OCI-LY1 (cell line): Measurements from ENCODE around the gene ABCA13.

ENCODE experiments used
- H2AFZ ChIP-seq: fragments of 200-600 bp; sonication (generic), shearing (Covaris generic); 2 replicates; pipeline ENCODE4 v1.6.0; 2014; ENCODE audit warnings: antibody characterized with exemption, mild to moderate bottlenecking, low read length
- H3F3A ChIP-seq: fragments of 200-600 bp; sonication (generic), shearing (Covaris generic); 2 replicates; pipeline ENCODE4 v1.6.0; 2014; ENCODE audit warnings: mild to moderate bottlenecking, antibody characterized with exemption, low read length, moderate library complexity; ENCODE audit not compliant: insufficient read depth
- H3K27ac ChIP-seq: fragments of 200-600 bp; sonication (generic); 2 replicates; pipeline ENCODE4 v1.5.1; 2014; ENCODE audit warnings: low read length, mixed run types, mild to moderate bottlenecking, low read depth; ENCODE audit not compliant: poor library complexity, severe bottlenecking
- H3K27me3 ChIP-seq: fragments of 200-600 bp; sonication (generic); 2 replicates; pipeline ENCODE4 v1.6.0; 2014; ENCODE audit warnings: antibody characterized with exemption, mild to moderate bottlenecking, low read length, moderate library complexity; ENCODE audit not compliant: insufficient read depth
- H3K36me3 ChIP-seq: fragments of 200-600 bp; sonication (generic); 2 replicates; pipeline ENCODE4 v1.6.1; 2014; ENCODE audit warnings: mild to moderate bottlenecking, antibody characterized with exemption, low read length, moderate library complexity, mixed read lengths; ENCODE audit not compliant: insufficient read depth
- H3K4me1 ChIP-seq: fragments of 200-600 bp; sonication (generic); 2 replicates; pipeline ENCODE4 v1.5.1; 2014; ENCODE audit warnings: mild to moderate bottlenecking, low read length, moderate library complexity; ENCODE audit not compliant: insufficient read depth, severe bottlenecking
- H3K4me2 ChIP-seq: fragments of 200-600 bp; sonication (generic), shearing (Covaris generic); 2 replicates; pipeline ENCODE4 v1.6.1; 2014; ENCODE audit warnings: low read length
- H3K4me3 ChIP-seq: fragments of 200-600 bp; sonication (generic); 2 replicates; pipeline ENCODE4 v1.5.1; 2014; ENCODE audit warnings: low read length, low read depth, mild to moderate bottlenecking, mixed read lengths; ENCODE audit not compliant: poor library complexity, severe bottlenecking
- H3K79me2 ChIP-seq: fragments of 200-600 bp; shearing (Covaris generic); 2 replicates; pipeline ENCODE4 v1.6.1; 2016; ENCODE audit warnings: mixed run types, low read length, mixed read lengths; ENCODE audit not compliant: insufficient read depth
- H3K9ac ChIP-seq: fragments of 200-600 bp; sonication (generic), shearing (Covaris generic); 2 replicates; pipeline ENCODE4 v1.6.1; 2014; ENCODE audit warnings: mild to moderate bottlenecking, low read length, mixed read lengths
- H3K9me2 ChIP-seq: fragments of 200-600 bp; sonication (generic), shearing (Covaris generic); 2 replicates; pipeline ENCODE4 v1.6.1; 2014; ENCODE audit warnings: low read depth, mild to moderate bottlenecking, low read length, mixed read lengths
- H3K9me3 ChIP-seq: fragments of 200-600 bp; shearing (Covaris generic); 2 replicates; pipeline ENCODE4 v1.6.1; 2014; ENCODE audit warnings: low read length, mixed read lengths
- H4K20me1 ChIP-seq: fragments of 200-600 bp; sonication (generic), shearing (Covaris generic); 2 replicates; pipeline ENCODE4 v1.6.0; 2016; ENCODE audit warnings: mild to moderate bottlenecking, low read length; ENCODE audit not compliant: insufficient read depth
- CTCF ChIP-seq: fragments of 200-600 bp; sonication (generic), shearing (Covaris generic); IDR thresholded peaks from 2 replicates; pipeline ENCODE4 v1.5.1; 2017; ENCODE audit warnings: mild to moderate bottlenecking, antibody characterized with exemption, low read length, moderate library complexity, mixed read lengths
- EZH2 ChIP-seq: fragments of 200-600 bp; sonication (generic), shearing (Covaris generic); IDR thresholded peaks from 2 replicates; pipeline ENCODE4 v1.8.0; 2017; ENCODE audit warnings: borderline replicate concordance, mixed run types, mild to moderate bottlenecking, antibody characterized with exemption, low read length, moderate library complexity, mixed read lengths

Gene ABCA13

DNA sequence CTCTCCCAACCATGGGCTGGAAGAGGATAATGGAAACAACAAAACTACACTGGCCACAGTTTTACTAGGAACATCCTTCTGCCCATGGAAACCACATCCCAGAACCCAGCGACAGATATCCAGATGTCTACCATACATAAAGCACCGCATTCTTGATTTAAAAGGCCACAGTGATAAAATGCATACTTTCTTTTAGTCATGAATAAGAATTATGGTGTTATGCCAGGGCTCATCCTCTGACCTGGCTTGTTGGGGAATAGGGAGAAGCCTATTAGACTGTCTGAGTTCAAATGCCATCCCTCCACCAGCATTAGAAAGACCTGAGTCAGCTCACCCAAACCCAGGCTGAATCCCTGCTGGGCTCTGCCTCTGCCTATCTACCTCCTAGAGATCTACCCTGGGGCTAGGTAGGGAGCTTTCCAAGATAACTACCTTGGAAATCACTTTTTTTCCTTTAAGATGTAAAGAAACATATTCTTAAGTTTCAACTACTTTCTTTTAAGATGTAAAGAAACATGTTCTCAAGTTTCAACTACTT, 5.2 kb downstream of the ABCA13 start:
- Histone ChIP-seq H3F3A (no peaks in the 10 kb centered on the region), H3K9me3 (no peaks in the 10 kb centered on the region), H3K27me3 (0 out of 2 replicates have a peak, but pooled peaks cover 3% of the 10 kb centered on the region), H3K27ac (no peak overlapping the region), H3K9me2 (no peaks in the 10 kb centered on the region), H3K4me3 (no peak overlapping the region), H3K79me2 (no peaks in the 10 kb centered on the region), H2AFZ (no peak overlapping the region), H3K4me1 (no peaks in the 10 kb centered on the region), H3K4me2 (no peak overlapping the region), H3K9ac (no peak overlapping the region), H3K36me3 (no peaks in the 10 kb centered on the region), H4K20me1 (no peaks in the 10 kb centered on the region)
- TF ChIP-seq EZH2 (no peak), CTCF (no peak)

- Histone ChIP-seq H3K27me3 (0 out of 2 replicates have a peak, but pooled peaks cover 3% of the 10 kb centered on the region), H3K4me3 (no peak overlapping the region)
These were observed 6.0 kb downstream of the ABCA13 start for GRCh38 chr7:48177271-48177670.

DNA sequence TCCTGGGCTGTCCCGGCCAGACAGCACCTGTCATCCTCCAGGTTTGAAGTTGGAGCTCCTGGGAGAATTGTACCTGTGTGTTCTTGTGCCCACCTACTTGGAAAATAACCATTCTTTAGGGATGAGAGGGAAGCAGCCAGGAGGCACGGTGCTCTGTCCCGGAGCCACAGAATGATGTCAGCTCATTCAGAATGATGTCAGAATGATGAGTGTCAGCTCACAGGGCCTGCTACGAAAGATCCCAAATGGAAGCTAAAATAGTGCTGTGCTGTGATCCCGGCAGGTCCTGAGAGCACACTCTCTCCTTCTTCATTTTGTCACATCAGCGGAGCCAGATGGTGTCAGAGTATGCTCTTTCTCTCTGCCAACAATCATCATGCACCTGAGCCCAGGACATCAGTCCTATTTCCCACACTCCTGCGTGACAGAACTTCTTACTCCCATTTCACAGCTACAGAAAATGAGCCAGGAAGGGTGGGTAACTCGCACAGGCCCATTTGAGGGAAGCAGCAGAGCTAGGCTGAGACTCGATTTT, 8.3 kb downstream of the ABCA13 start:
- H3K9me2 ChIP-seq = no peaks in the 10 kb centered on the region
- no peaks in the 10 kb centered on the region for H3K79me2 ChIP-seq
- TF ChIP-seq EZH2 (no peak), CTCF (no peak)
- no peak overlapping the region for H3K4me3 ChIP-seq
- H3F3A ChIP-seq = no peaks in the 10 kb centered on the region
- no peaks in the 10 kb centered on the region for H3K9me3 ChIP-seq
- no peaks in the 10 kb centered on the region for H3K4me1 ChIP-seq
- no peak overlapping the region for H3K27ac ChIP-seq
- H3K4me2 ChIP-seq = no peak overlapping the region
- no peak overlapping the region for H3K9ac ChIP-seq
- H3K27me3 ChIP-seq = 0 out of 2 replicates have a peak, but pooled peaks cover 3% of the 10 kb centered on the region
- H3K36me3 ChIP-seq = no peaks in the 10 kb centered on the region
- no peak overlapping the region for H2AFZ ChIP-seq
- no peaks in the 10 kb centered on the region for H4K20me1 ChIP-seq

More at GRCh38 chr7:48177271-48177670, 6.0 kb downstream of the ABCA13 start:
- no peak overlapping the region for H3K4me2 ChIP-seq
- no peaks in the 10 kb centered on the region for H3F3A ChIP-seq
- no peak overlapping the region for H3K9ac ChIP-seq
- H3K27ac ChIP-seq = no peak overlapping the region
- TF ChIP-seq CTCF (no peak), EZH2 (no peak)
- H3K79me2 ChIP-seq = no peaks in the 10 kb centered on the region
- H4K20me1 ChIP-seq = no peaks in the 10 kb centered on the region
- no peaks in the 10 kb centered on the region for H3K36me3 ChIP-seq
- no peaks in the 10 kb centered on the region for H3K9me2 ChIP-seq
- no peak overlapping the region for H2AFZ ChIP-seq
- H3K4me1 ChIP-seq = no peaks in the 10 kb centered on the region
- no peaks in the 10 kb centered on the region for H3K9me3 ChIP-seq
